ENCODE data around the gene SHISA3.
"Not testable (repeated sequence)": the region's sequence is repeated elsewhere in the genome, so short reads cannot be mapped to it uniquely, and the experiment has no call there.

SHISA3 gene

GRCh38 chr4:42396752-42397634, at the start of gene SHISA3:
Gene SHISA3 (plus strand): TSS chr4:42397488. CDS start chr4:42398057, 569 bp downstream.
- DNase-seq (ENCODE audit: low read depth in 2 of 2) = no peak

GRCh38 chr4:42348247-42348646, 49.0 kb upstream of the SHISA3 start:
- DNase-seq (ENCODE audit: low read depth in 2 of 2) = no peak

- DNase-seq (ENCODE audit: low read depth in 2 of 2) = no peak
These were observed 48.6 kb upstream of the SHISA3 start for GRCh38 chr4:42348692-42349091.

- no peak for DNase-seq (ENCODE audit: low read depth in 2 of 2)
These were observed 46.6 kb upstream of the SHISA3 start for GRCh38 chr4:42350611-42351182.

- no peak for DNase-seq (ENCODE audit: low read depth in 2 of 2)
These were observed 45.2 kb upstream of the SHISA3 start for GRCh38 chr4:42352049-42352448.

- no peak for DNase-seq (ENCODE audit: low read depth in 2 of 2)
These were observed 40.0 kb upstream of the SHISA3 start for GRCh38 chr4:42357325-42357724.

GRCh38 chr4:42359711-42360110, 37.6 kb upstream of the SHISA3 start:
- no peak for DNase-seq (ENCODE audit: low read depth in 2 of 2)

- DNase-seq (ENCODE audit: low read depth in 2 of 2) = no peak
These were observed 37.0 kb upstream of the SHISA3 start for GRCh38 chr4:42360256-42360669.

GRCh38 chr4:42361456-42361855, 35.8 kb upstream of the SHISA3 start:
- no peak for DNase-seq (ENCODE audit: low read depth in 2 of 2)

GRCh38 chr4:42362591-42362990, 34.7 kb upstream of the SHISA3 start:
- no peak for DNase-seq (ENCODE audit: low read depth in 2 of 2)

GRCh38 chr4:42363614-42364013, 33.7 kb upstream of the SHISA3 start:
- DNase-seq (ENCODE audit: low read depth in 2 of 2) = no peak

GRCh38 chr4:42364266-42365053, 32.8 kb upstream of the SHISA3 start:
- DNase-seq (ENCODE audit: low read depth in 2 of 2) = no peak

- no peak for DNase-seq (ENCODE audit: low read depth in 2 of 2)
These were observed 30.3 kb upstream of the SHISA3 start for GRCh38 chr4:42366959-42367358.

GRCh38 chr4:42369489-42369888, 27.8 kb upstream of the SHISA3 start:
- no peak for DNase-seq (ENCODE audit: low read depth in 2 of 2)

- DNase-seq (ENCODE audit: low read depth in 2 of 2) = no peak
These were observed 25.7 kb upstream of the SHISA3 start for GRCh38 chr4:42371305-42372252.

GRCh38 chr4:42372303-42372702, 25.0 kb upstream of the SHISA3 start:
- not testable (repeated sequence) for DNase-seq (ENCODE audit: low read depth in 2 of 2)

GRCh38 chr4:42377497-42377896, 19.8 kb upstream of the SHISA3 start:
- DNase-seq (ENCODE audit: low read depth in 2 of 2) = no peak

- no peak for DNase-seq (ENCODE audit: low read depth in 2 of 2)
These were observed 15.6 kb upstream of the SHISA3 start for GRCh38 chr4:42381666-42382065.

GRCh38 chr4:42385516-42385915, 11.8 kb upstream of the SHISA3 start:
- DNase-seq (ENCODE audit: low read depth in 2 of 2) = no peak

- DNase-seq (ENCODE audit: low read depth in 2 of 2) = no peak
These were observed 6.5 kb upstream of the SHISA3 start for GRCh38 chr4:42390622-42391354.

- DNase-seq (ENCODE audit: low read depth in 2 of 2) = no peak
These were observed 6.0 kb upstream of the SHISA3 start for GRCh38 chr4:42391355-42391664.
